ENCODE results near the gene RAPGEF1. TPM values are rescaled to one million over a fixed set of nuclear protein-coding genes. Genes with fewer than 3 reads are reported as not detected.
A peak's percentile ranks its signal among the peaks of the same experiment; 100 is the strongest.
"Not testable (repeated sequence)": the region's sequence is repeated elsewhere in the genome, so short reads cannot be mapped to it uniquely, and the experiment has no call there.

Gene RAPGEF1
- total RNA-seq, 1 donor from 2014 or later, result 21.0 TPM

DNA sequence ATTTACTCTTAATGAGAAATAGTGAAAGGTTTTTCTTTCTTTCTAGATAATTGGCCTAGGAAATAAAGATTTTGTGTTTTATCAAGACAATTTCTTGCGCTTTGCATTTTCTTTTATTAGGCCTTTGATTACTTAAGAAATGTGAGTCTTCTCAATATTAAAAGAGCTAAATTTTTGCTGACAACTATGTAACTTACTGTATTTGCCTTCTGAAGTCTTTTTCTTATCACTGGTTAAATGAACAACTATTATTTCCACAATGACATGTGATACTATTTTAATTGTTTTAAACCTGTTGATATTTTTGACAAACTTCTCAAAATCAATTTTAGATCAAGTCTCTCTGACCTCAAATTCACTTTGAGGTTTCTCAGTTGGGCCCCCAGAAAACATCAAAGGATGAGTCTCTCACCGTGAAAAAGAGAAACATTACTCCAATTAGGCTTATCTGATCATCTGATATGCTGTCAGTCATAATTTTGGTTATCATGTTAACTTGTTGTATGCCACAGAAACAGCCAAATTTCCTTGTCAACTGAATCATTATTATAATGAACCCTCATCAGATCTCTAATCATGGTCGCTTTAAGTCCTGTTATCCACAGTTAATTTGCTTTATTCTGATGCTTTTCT is 48.8 kb downstream of the RAPGEF1 start:
- ATAC-seq, result no peak

DNA sequence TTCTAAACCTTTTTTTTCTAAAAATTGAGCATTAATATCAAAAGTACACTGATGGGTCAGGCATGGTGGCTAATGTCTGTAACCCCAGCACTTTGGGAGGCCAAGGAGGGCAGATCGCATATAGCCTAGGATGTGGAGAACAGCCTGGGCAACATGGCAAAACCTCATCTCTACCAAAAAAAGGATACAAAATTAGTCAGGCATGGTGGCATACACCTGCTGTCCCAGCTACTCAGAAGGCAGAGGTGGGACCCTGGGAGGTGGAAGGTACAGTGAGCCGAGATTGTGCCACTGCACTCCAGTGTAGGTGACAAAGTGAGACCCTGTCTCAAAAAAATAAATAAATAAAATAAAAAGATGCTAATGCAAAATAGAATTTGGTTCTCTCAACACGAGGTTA is 49.4 kb downstream of the RAPGEF1 start:
- ATAC-seq, result no peak

GRCh38 chr9:131688377-131688776 is 51.5 kb downstream of the RAPGEF1 start:
- ATAC-seq, result no peak

- ATAC-seq, result no peak
These were observed 53.8 kb downstream of the RAPGEF1 start for GRCh38 chr9:131685753-131686706.

GRCh38 chr9:131683094-131683493 is 56.8 kb downstream of the RAPGEF1 start:
- ATAC-seq, result not testable (repeated sequence)

DNA sequence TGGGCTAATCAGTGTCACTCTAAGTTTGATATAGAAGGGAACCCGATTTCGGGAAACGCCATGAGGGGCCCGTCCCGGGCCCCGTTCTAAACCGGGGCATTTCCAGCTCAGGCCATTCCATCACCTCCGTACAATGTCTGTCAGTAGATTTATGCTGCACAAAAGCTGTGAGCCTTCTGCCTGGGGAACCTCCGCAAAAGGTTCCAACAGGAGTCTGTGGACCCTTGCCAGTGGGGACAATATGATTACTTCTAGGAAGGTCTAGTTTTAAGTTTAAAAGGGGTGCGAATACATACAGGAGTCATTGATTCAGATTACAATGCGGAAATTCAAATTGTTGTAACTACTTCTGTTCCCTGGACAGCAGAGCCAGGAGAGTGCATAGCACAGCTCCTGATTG is 57.6 kb downstream of the RAPGEF1 start:
- ATAC-seq, result no peak

- ATAC-seq, result not testable (repeated sequence)
These were observed 58.0 kb downstream of the RAPGEF1 start for GRCh38 chr9:131681826-131682225.

DNA sequence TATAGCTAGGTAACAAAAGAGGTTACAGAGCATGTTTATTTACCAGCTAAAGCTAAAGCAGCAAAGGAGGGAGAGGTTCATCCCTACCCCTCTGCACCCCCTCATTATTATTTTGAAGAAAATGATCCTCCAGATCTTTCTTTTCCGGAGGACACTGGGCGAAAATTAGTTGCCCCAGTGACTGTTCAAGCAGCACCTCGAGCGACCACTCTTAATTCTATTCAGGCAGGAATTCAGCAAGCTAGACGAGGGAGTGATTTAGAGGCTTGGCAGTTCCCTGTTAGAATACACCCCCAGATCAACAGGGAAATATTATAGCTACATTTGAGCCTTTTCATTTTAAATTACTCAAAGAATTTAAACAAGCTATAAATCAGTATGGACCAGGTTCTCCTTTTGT is 58.8 kb downstream of the RAPGEF1 start:
- ATAC-seq, result not testable (repeated sequence)

DNA sequence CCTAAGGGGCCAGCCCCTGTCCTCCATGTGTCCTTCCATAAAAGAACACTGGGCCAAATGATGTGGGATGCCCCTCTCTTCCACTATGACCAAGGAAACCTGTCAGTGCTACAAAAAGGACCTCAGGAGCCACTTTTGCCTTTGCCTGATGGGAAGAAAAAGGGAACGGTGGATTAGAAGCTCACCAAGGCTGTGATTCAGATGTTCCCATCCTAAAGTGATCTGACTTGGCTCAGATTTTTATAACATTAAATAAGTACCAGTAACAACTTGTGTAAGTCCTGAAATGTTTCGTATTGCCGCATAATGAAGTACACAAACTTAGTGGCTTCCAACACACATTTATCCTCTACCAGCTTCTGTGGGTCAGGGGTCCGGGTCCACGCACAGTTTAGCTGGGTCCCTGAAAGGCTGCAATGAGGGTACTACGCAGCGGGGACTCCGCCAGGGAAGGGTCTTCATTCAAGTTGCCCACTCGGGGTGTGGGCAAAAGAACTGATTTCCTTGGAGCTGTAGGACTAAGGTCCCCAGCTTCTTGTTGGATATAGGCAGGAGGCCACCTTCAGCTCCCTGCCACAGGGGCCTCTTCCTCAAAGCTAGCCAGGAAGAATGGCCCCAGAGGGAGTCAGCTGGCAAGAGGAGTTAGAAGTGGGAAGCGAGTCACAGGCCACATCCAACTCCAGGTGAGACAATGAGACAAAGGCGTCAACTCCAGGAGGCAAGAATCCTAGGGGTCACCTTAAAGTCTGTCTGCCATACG is 60.4 kb downstream of the RAPGEF1 start:
- no peak for ATAC-seq

GRCh38 chr9:131678499-131679111 is 61.3 kb downstream of the RAPGEF1 start:
- ATAC-seq, result peak; percentile 99

DNA sequence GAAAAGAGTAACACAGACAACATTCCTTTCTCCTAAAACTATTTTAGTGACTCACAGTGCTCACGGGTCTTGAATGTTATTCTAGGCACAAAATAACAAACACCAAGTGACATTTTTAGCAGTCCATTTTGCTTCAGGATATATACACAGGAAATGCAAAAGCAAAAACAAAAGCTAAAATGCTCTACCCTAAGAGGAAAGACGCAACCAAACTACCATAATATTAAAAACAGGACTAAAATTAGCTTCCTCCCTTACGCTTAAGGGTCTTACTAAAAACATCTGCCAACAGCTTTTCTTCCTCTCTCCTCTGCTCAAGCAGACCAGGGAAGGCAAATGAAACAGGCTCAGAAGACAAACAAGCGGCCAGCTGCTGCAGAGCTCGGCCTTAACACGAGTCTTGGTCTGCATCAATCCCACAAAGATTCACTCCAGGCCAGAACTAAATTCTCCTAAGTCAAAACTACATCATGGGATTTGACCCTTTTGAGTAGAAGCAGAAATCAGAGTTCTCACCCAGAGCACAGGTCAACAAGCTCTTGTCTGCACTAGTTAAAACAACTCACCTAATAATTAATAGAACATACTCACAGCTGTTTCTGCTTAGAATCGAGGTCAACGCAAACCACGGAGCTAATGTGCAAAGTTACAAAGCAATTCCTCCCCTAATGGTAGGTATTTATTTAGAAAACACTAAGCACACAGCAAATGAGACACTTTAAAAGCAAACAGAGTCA is 62.3 kb downstream of the RAPGEF1 start:
- peak; percentile 3 for ATAC-seq

GRCh38 chr9:131677049-131677443 is 62.8 kb downstream of the RAPGEF1 start:
- no peak for ATAC-seq

- ATAC-seq, result no peak
These were observed 63.4 kb downstream of the RAPGEF1 start for GRCh38 chr9:131676431-131676972.

DNA sequence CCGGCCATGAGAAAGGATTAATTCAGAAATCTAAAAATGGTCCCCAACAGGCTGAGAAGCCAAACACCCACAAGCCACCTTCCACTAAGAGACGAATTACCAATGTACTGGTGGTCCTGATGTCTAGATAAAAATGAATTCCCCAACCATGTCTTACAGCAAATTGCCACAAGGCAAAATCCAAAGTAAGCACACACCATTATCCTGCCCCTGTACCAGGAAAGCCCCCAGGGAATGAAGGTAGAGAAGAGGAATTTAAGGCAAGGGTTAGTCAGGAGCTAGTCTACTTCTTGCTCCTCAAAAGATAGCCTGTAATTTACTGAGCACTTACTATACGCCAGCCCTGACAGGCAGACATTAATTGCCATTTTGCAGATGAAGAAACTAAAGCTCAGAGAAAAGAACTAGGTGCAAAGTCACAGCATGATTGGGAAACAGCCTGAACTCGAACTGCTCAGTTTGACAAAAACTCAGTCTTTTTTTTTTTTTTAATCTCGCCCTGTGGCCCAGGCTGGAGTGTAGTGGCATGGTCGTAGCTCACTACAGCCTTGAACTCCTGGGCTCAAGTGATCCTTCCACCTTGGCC is 64.3 kb downstream of the RAPGEF1 start:
- ATAC-seq, result no peak

GRCh38 chr9:131674425-131675421 is 65.2 kb downstream of the RAPGEF1 start:
- no peak for ATAC-seq

DNA sequence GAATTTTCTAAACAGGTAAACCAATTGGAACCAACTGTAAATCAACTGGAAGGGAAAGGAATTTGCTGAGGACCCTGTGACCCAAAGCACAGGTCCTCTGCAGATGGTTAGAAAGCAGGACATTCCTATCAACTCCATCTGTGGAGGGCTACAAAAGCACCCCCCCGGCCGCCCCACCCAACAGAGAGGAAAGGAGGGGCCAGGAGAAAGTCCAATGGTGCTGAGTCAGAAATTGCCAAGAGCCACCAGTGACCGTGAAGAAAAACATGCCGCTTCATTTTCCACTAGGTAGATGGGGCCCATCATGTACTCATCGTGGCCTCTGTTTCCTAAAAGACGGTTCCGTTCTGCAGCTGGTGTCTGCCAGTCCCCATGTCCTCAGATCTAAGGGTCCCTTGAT is 66.3 kb downstream of the RAPGEF1 start:
- no peak for ATAC-seq

DNA sequence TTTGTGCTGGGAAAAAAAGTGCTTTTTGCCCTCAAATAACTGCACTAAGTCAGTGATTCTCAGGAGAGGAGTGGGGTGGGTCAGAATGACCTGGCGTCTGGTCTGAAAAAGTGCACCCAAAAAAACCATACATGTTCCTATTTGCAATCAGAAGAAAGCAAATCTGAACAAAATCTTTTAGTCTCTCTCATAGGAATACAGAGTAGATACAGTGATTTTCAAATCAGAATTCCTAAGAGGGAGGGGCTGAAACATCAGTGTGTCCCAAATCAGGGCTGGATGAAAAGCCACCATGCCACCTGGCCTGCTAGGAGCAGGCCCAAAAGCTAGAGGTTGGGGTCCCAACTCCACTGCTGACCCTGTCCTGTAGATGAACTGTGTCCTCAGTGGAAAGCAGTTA is 66.8 kb downstream of the RAPGEF1 start:
- ATAC-seq, result no peak

DNA sequence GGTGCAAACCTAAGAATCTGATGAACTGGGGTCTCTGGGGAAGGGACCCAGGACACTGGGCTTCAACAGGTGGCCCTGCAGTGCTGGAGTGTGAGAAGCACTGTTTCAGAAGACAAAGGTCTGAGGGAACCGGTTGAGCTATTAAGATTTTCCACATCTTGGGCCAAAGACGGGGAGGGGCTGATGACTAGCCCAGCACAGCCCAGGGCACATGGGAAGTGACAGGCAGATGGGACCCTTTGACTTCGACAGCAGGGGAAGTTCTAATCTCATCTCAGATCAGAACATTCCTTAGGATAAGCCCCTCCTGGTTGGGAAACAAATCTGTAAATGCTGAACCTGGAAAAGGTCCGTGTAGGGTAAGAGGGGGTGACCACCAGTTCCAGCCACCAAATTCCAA is 67.4 kb downstream of the RAPGEF1 start:
- ATAC-seq, result no peak

DNA sequence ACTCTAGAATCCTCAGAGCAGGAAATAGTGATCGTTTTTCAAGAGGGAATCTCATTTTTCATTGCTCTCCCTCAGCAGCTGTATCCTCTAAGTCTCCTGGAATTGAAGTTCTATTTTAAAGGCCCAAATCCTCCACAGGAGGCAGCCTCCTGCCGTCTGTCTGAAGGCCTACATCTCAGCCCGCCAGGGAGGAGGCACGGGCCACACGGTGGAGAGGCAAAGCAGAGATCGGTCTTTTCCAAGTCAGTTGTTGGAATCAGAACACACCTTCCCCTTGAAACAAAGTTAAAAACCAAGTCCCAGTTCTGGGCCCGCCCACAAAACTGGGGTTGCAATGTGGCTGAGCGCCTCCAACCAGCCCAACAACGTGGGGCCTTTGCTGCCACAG is 68.7 kb downstream of the RAPGEF1 start:
- ATAC-seq, result no peak
